Tibial artery (tissue), 4 donors: ENCODE results near the gene QSOX1.

Experiments used
- DNase-seq, 2 donors: peaks; one replicate each; pipeline ENCODE4 v3.0.0-alpha.2; 2019
- H3K27ac ChIP-seq, 2 donors: fragments of 200-600 bp; sonication (generic) in 1 of 2; 1 replicate in 1 of 2; 2 replicates in 1 of 2; pipeline ENCODE4 v1.5.1; 2018 to 2019; ENCODE audit warnings: mild to moderate bottlenecking in 1 of 2
- H3K27me3 ChIP-seq, 2 donors: fragments of 200-600 bp; sonication (generic) in 1 of 2; one replicate each; pipeline versions ENCODE4 v1.5.1 to v1.6.0; 2016 to 2019
- H3K36me3 ChIP-seq, 3 donors: fragments of 200-600 bp; sonication (generic) in 2 of 3; one replicate each; pipeline ENCODE4 v1.5.1; 2016 to 2019; ENCODE audit warnings: mild to moderate bottlenecking in 2 of 3
- H3K4me1 ChIP-seq, 4 donors: fragments of 200-600 bp; sonication (generic) in 2 of 4; 1 replicate in 3 of 4; 2 replicates in 1 of 4; pipeline ENCODE4 v1.5.1; 2016 to 2019
- H3K4me3 ChIP-seq, 2 donors: fragments of 200-600 bp; sonication (generic) in 1 of 2; 1 replicate in 1 of 2; 2 replicates in 1 of 2; pipeline ENCODE4 v1.5.1; 2018 to 2019; ENCODE audit warnings: mild to moderate bottlenecking in 2 of 2
- H3K9me3 ChIP-seq, 3 donors: fragments of 200-600 bp; sonication (generic) in 1 of 3; one replicate each; pipeline ENCODE4 v1.5.1; 2016 to 2019
- CTCF ChIP-seq, 2 experiments: fragments of 200-600 bp in 1 of 2; fragments of 450-650 bp in 1 of 2; IDR thresholded peaks; one replicate each; pipeline ENCODE4 v1.5.1; 2017 to 2019; ENCODE audit warnings: antibody characterized with exemption in 2 of 2, mild to moderate bottlenecking in 1 of 2, moderate library complexity in 1 of 2
- intact Hi-C: fragments of 100-400 bp; cut with DNase I; formaldehyde crosslinking; loops from one replicate; pipeline ENCODE4 v1.15.0; 2023; ENCODE audit warnings: low total_unique reads

The QSOX1 gene

GRCh38 chr1:180182643-180183311, 28.1 kb downstream of the QSOX1 start:
- TF ChIP-seq CTCF (IDR thresholded peaks at IDR 0.05), result no peak
- DNase-seq, result no peak

GRCh38 chr1:180183426-180183825, 28.8 kb downstream of the QSOX1 start:
- intact Hi-C loops, result loop anchor here (10.0 kb wide), 1 partner anchor 301 kb away; no protein-coding TSS in a partner anchor
- Histone ChIP-seq H3K27me3 (no peaks in the 10 kb centered on the region), H3K9me3 (no peaks in the 10 kb centered on the region), H3K36me3 (peaks cover 13 to 80% (median 50%) of the 10 kb centered on the region in 3 donors), H3K4me3 (no peak overlapping the region), H3K4me1 (no peaks in the 10 kb centered on the region), H3K27ac (no peak overlapping the region)
- no peak for DNase-seq
- TF ChIP-seq CTCF (IDR thresholded peaks at IDR 0.05), result no peak

More at GRCh38 chr1:180182643-180183311, 28.1 kb downstream of the QSOX1 start:
- H3K9me3 ChIP-seq, result no peaks in the 10 kb centered on the region
- H3K27me3 ChIP-seq, result no peaks in the 10 kb centered on the region
- no peak overlapping the region for H3K27ac ChIP-seq
- H3K4me3 ChIP-seq, result no peak overlapping the region
- intact Hi-C loops, result loop anchor here (10.0 kb wide), 1 partner anchor 302 kb away; no protein-coding TSS in a partner anchor
- H3K36me3 ChIP-seq, result peaks cover 13 to 73% (median 46%) of the 10 kb centered on the region in 3 donors
- no peaks in the 10 kb centered on the region for H3K4me1 ChIP-seq

GRCh38 chr1:180184041-180184440, 29.4 kb downstream of the QSOX1 start:
- H3K27ac ChIP-seq, result no peak overlapping the region
- no peak for TF ChIP-seq CTCF (IDR thresholded peaks at IDR 0.05)
- H3K36me3 ChIP-seq, result peaks cover 20 to 86% (median 56%) of the 10 kb centered on the region in 3 donors

GRCh38 chr1:180185281-180185680, 30.6 kb downstream of the QSOX1 start:
- Histone ChIP-seq H3K9me3 (no peaks in the 10 kb centered on the region), H3K27me3 (no peaks in the 10 kb centered on the region), H3K4me1 (no peaks in the 10 kb centered on the region), H3K36me3 (peaks cover 31 to 90% (median 69%) of the 10 kb centered on the region in 3 donors), H3K27ac (no peak overlapping the region), H3K4me3 (no peak overlapping the region)
- no peak for DNase-seq
- intact Hi-C loops, result loop anchor here (10.0 kb wide), 1 partner anchor 300 kb away; no protein-coding TSS in a partner anchor
- no peak for TF ChIP-seq CTCF (IDR thresholded peaks at IDR 0.05)

More at GRCh38 chr1:180184041-180184440, 29.4 kb downstream of the QSOX1 start:
- intact Hi-C loops, result loop anchor here (10.0 kb wide), 1 partner anchor 301 kb away; no protein-coding TSS in a partner anchor
- H3K9me3 ChIP-seq, result no peaks in the 10 kb centered on the region
- no peaks in the 10 kb centered on the region for H3K4me1 ChIP-seq
- no peak overlapping the region for H3K4me3 ChIP-seq
- H3K27me3 ChIP-seq, result no peaks in the 10 kb centered on the region
- DNase-seq, result no peak

- Histone ChIP-seq H3K9me3 (no peaks in the 10 kb centered on the region), H3K27me3 (no peaks in the 10 kb centered on the region), H3K4me3 (no peak overlapping the region), H3K27ac (no peak overlapping the region), H3K4me1 (no peaks in the 10 kb centered on the region), H3K36me3 (peaks cover 33 to 97% (median 77%) of the 10 kb centered on the region in 3 donors)
- TF ChIP-seq CTCF (IDR thresholded peaks at IDR 0.05), result no peak
- DNase-seq, result no peak
- intact Hi-C loops, result loop anchor here (10.0 kb wide), 1 partner anchor 299 kb away; no protein-coding TSS in a partner anchor
Observed at GRCh38 chr1:180185971-180186645, 31.4 kb downstream of the QSOX1 start.
